CD4-positive, alpha-beta T cell treated with Interleukin-10 for 1 hour (primary cell): ENCODE results near the gene NPVF.
A peak's percentile ranks its signal among the peaks of the same experiment; 100 is the strongest.

Experiments
- DNase-seq: peaks from one replicate; pipeline ENCODE4 v3.0.0-alpha.2; 2020

NPVF gene, protein sequence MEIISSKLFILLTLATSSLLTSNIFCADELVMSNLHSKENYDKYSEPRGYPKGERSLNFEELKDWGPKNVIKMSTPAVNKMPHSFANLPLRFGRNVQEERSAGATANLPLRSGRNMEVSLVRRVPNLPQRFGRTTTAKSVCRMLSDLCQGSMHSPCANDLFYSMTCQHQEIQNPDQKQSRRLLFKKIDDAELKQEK

GRCh38 chr7:25228386-25228785 lies at the start of gene NPVF:
TSS of gene NPVF (minus strand) at chr7:25228486. CDS start at chr7:25228439, 47 bp downstream.
- no peak for DNase-seq

GRCh38 chr7:25272265-25272664 lies 44.0 kb upstream of the NPVF start:
- DNase-seq: no peak

DNA sequence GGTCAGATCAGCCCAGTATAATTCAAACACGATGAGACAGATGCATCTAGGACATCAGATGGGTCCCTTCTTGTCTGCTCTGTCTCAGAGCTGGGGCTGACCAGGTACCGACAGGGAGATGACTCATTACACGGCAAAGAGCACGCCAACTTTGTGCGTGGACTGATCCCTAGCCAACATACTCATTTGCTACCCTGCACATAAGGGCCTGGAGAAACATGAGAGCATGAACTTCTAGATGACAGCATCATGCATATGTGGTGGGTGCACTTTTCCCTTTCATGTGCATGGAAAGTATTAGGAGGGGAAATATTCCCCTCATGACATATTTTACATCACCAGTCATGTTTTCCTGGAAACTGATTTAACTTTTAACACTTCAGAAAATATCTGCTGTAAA lies 35.1 kb upstream of the NPVF start:
- no peak for DNase-seq

- no peak for DNase-seq
These were observed 34.3 kb upstream of the NPVF start for GRCh38 chr7:25262586-25262985.

GRCh38 chr7:25261545-25262140 lies 33.4 kb upstream of the NPVF start:
- no peak for DNase-seq

DNA sequence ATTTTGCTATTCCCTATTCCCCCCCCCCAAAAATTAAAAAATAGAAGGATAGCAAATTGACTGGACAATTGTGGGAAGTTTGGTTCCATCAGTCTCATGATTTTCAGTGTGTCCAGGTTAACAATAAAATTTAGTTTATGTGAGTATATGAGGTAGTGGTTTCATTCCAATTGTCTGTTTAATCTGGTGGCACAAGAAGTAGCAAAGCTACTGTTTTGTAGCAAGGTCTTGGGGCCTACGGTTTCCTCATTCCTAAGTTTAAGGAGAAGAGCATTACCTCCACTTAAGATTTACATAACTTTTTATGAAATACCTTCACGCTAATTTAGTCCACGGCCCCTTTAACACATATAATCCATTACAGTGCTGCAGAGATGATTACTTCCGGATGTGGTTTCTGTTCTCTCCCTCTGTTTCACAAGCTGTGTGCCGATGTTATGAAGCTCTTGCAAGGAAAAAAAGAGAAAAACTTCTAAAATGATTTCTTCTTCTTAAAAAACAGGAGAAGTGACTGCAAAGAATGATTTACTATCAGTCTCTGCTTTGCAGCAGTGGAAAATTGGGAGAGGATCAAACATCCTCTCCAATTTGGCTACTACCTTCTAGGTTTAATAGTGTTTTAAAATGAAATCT lies 32.7 kb upstream of the NPVF start:
- peak; percentile 34 for DNase-seq

DNA sequence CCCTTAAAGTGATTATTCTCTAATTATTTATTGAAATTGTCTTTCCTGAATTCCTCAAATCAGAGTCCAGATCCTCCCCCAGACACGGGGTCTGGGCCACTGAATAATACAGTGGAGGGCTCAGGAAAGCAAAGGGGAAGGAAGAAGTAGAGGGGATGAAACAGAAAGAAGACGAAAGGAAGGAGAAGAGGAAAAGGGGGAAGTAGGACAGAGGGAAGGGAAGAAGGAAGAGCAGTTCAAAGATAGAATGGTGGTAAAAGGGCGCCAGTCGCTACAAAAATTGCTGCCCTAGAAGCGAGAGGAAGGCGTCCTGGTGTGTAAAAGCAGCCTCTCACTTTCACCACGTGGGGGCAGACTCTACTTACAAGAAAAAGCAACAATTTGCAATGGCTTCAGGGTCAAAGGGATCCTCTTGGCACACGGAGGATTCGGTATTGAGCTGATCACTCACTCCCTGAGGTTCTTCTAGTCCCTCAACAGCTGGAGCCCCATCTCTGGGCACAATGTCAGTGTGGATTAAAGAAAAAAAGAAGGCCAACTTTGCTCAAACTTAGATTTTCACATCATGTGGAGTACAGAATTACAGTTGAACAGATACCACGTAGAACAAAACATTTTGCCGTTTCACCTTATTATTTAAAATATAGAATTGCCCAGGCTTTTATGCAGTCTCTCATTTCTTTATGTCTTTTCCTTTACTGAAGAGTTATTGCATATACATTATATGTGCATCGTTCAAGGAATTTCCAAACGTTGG lies 31.4 kb upstream of the NPVF start:
- peak; percentile 76 for DNase-seq

DNA sequence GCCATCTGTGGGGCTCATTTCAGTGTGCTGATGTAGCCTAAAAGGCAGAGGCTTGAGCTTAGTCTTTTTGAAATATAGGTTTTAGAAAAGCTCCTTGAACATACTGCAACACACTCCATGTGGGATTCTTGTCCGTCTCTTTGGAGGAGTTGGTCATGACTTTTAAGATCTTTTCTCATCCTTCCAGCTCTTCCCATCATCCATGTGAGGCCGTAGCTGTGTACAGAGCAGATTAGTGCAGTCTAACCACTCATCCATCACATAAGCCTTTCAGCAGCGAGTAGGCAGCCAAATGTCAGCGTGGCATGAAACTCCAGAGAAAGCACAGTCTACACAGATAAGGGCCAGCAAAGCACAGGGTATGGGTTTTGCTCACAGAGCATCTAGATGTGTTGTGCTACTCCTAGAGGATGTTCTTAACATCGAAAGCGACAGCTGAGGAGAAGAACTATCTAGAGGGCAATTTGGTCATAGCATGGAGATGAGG lies 28.1 kb upstream of the NPVF start:
- DNase-seq: no peak

GRCh38 chr7:25255611-25256332 lies 27.5 kb upstream of the NPVF start:
- DNase-seq: no peak

DNA sequence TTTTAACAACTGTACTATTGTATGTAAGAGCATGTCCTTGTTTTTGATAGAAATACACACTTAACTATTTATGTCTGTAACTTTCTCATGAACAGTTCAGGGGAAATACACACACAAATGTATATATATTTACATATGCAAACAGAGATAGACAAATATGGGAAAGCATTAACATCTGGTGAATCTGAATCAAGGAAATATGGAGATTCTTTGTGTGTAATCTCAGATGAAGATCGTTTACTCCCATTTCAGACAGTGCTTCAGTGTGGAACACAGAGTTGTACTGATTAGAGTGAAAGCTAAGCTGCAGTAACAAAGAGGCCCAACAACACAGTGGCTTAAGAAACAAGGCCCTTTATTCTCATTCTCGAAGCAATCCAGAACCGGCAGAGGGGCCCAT lies 26.3 kb upstream of the NPVF start:
- DNase-seq: no peak

DNA sequence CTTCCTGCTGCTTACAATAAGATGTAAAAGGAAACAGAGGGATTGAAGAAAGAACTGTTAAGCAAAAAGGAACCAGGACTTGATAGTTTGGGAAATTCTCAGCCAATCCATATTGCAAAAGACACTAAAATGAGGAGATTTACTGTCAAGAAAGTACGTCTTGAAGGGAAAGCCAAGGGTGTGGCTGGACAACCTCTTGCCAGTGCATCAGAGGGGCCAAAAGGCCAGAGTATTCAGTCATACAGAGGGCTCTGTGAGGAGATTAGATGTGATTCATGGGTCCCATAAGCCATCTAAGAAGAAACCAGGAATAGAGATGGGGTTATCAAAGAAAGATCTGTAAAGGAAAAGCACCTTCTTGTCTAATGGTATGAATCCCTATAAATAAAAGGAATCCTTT lies 25.4 kb upstream of the NPVF start:
- no peak for DNase-seq

- no peak for DNase-seq
These were observed 22.1 kb upstream of the NPVF start for GRCh38 chr7:25250386-25250785.

DNA sequence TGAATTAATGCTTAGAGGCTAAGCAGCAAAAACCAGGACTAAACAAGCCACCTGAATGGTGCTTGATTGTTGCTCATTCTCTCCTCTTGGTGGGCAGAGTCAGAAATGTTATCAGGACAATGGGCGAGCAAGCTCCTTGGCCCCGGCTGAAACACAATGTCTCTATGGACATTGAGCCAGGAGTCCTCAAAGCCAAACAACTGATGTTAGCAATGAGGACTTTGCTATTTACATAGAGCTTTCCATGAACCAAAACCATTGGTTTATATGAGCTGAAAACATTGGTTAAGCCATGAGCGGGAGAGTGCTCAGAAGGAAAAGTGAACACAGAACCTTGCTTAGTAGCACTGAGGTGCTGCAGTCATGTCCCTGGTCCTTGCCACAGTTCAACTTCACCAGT lies 21.5 kb upstream of the NPVF start:
- DNase-seq: no peak

- no peak for DNase-seq
These were observed 18.0 kb upstream of the NPVF start for GRCh38 chr7:25246306-25246705.

DNA sequence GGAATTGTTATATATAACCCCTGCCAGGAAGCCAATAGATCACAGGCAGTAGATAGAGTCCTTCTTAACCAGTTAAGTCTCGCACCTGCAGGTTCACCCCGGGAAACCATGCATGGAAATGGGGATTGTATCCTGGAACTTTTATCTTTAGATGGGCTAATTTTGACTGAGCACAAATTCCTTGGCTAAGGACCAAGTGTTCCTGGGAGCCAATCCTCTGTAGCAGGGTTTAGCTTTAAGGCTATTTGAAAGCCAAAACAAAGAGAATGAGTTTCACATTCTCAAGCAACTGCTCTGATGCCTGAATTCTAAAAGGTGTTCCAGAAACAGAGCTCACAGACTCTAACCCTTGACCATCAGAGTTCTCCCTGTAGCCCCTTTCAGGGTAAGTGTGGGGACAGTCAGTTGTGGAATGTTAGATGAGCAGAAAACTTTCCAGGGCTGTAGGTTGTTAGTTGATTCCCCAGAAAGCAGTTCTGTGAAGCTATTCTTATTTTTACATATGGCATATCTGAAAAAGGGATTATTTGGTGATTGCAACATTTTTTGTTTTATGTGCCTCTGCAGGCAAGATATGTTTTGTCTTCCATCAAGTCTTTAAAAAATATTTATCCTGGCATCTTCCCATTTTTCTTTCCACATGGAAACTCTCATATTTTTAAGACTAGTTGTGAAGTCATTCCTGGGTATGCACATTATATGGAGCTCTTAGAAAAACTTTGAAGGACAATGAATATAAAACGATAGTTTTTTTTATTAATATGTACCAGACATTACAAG lies 16.2 kb upstream of the NPVF start:
- no peak for DNase-seq

GRCh38 chr7:25242678-25243077 lies 14.4 kb upstream of the NPVF start:
- no peak for DNase-seq

DNA sequence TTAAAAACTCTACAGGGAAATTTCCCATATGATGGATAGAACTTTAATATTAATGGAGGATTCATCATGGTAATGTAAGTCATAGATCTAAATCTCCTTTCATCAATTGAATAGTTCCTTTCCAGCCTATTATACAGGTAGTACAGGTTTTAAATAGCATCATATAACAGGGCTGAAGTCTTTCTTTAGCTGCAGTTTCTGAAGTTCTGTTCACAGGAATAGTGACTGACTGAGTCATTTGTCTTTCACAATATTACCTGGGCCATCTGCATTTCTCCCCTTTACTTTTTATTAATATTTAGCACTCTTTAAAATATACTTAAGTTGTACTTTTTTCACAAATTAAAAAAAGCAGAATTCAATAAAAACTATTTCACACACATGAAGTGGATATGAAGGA lies 12.6 kb upstream of the NPVF start:
- DNase-seq: no peak

GRCh38 chr7:25240340-25240739 lies 12.1 kb upstream of the NPVF start:
- no peak for DNase-seq

DNA sequence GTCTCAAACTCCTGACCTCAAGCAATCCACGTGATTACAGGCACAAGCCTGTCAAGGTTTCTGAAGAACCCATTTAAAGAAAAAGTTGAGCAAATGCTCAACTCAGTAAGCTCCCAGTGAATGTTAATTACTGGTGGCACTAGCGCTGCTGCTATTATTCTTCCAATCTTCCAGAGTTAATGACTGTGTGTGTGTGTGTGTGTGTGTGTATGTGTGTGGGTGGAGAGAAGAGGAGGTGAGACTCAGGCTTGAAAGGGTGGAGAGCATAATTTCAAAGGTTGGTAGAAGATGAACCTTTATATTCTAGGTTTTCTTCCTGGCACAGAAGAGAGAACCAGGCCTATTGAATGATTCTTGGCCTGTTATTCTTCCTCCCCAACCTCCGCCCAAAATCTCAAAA lies 11.6 kb upstream of the NPVF start:
- no peak for DNase-seq

- no peak for DNase-seq
These were observed 9.9 kb upstream of the NPVF start for GRCh38 chr7:25238066-25238725.

DNA sequence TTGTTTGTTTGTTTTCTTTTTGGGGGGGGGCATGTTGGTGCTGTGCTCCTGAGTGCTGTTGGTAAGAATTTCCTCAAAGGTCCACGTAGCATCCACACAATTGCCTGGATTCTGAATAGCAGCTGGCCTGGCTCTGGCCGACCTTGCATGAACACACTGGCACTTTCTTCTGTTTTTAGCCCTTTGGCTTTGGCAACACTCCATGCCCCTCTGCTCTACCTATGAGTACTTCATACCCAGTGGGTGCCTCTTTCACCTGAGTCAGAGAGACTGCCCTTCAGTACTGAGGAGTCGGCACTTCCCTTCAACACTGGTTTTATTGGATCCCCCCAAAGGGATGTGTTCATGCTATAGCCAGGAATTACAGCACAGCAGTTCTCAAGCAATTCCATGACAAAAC lies 7.2 kb upstream of the NPVF start:
- DNase-seq: no peak

- no peak for DNase-seq
These were observed 6.0 kb upstream of the NPVF start for GRCh38 chr7:25234336-25234735.
